ENCODE measurements around the gene SHROOM2. TPM values are rescaled to one million over a fixed set of nuclear protein-coding genes. Genes with fewer than 3 reads are reported as not detected.

The SHROOM2 gene
- total RNA-seq, 1 experiment from 2014 or later: 13.9 TPM

- H3K79me2 ChIP-seq (ENCODE audit: insufficient read depth, low read length): 0 out of 2 replicates have a peak, but pooled peaks cover 2% of the 10 kb centered on the region
- H3K4me1 ChIP-seq (ENCODE audit: insufficient read depth, low read length): peaks cover 11% of the 10 kb centered on the region; the same call in 1 of the 2 replicates
- Mint-ChIP-seq H3K27ac (peak overlapping the region in 2 of 3 experiments; percentile 67 to 73; a peak in 2 of 7 replicates), H3K36me3 (ENCODE audit: insufficient read depth in 1 of 3, low read depth in 3 of 3) (peaks cover 13 to 20% (median 16%) of the 10 kb centered on the region in 3 experiments), H3K27me3 (ENCODE audit: low read depth) (peaks cover 1% of the 10 kb centered on the region; the same call in 1 of the 2 replicates), H3K4me3 (no peak overlapping the region), H3K9me3 (peaks cover 18 to 47% of the 10 kb centered on the region in 2 experiments), H3K4me1 (peaks cover 7 to 26% of the 10 kb centered on the region in 2 experiments)
- no peaks in the 10 kb centered on the region for H3K79me1 ChIP-seq (ENCODE audit: insufficient read depth, low read depth, low read length, poor library complexity, severe bottlenecking)
- no peak overlapping the region for H4K91ac ChIP-seq (ENCODE audit: insufficient read length, low read depth, low read length)
- no peak overlapping the region for H3K14ac ChIP-seq (ENCODE audit: insufficient read depth, low read length)
- no peak overlapping the region for H2BK20ac ChIP-seq (ENCODE audit: low read depth, low read length, poor library complexity, severe bottlenecking)
- no peak overlapping the region for H2BK15ac ChIP-seq (ENCODE audit: low read depth, low read length)
- no peak overlapping the region for H2BK120ac ChIP-seq (ENCODE audit: low read depth, low read length, poor library complexity, severe bottlenecking)
- no peak overlapping the region for H4K8ac ChIP-seq (replicated peaks; ENCODE audit: insufficient read length, low read depth, low read length)
- H3K23ac ChIP-seq (ENCODE audit: insufficient read length, low read depth, low read length): no peak overlapping the region
- no peak overlapping the region for H2BK12ac ChIP-seq (ENCODE audit: insufficient read length, low read depth, low read length)
- no peak overlapping the region for H3T11ph ChIP-seq (ENCODE audit: low read length)
- H2AFZ ChIP-seq (ENCODE audit: low read length): no peak overlapping the region
- H3K4ac ChIP-seq (ENCODE audit: low read depth, low read length): no peak overlapping the region
- no peak overlapping the region for H2BK5ac ChIP-seq (ENCODE audit: insufficient read length, low read length)
- H3K4me2 ChIP-seq (ENCODE audit: insufficient read depth, insufficient read length, low read length): no peak overlapping the region
- no peak overlapping the region for H3K56ac ChIP-seq (ENCODE audit: insufficient read length, low read depth, low read length)
- no CpG with 5 or more reads among the region's 8 CpGs for WGBS (ENCODE audit: extremely low coverage, insufficient read length, low lambda C conversion rate)
- H3K18ac ChIP-seq (ENCODE audit: insufficient read length, low read depth, low read length): no peak overlapping the region
- no peaks in the 10 kb centered on the region for H3K27me3 ChIP-seq (ENCODE audit: insufficient read depth, low read length)
- H4K20me1 ChIP-seq (ENCODE audit: control insufficient read depth, insufficient read depth, insufficient read length): no peaks in the 10 kb centered on the region
- no peak overlapping the region for H3K27ac ChIP-seq (ENCODE audit: insufficient read length, low read depth, low read length)
- no peak for DNase-seq
- H3K9me3 ChIP-seq (ENCODE audit: control insufficient read depth, low read depth, low read length): no peaks in the 10 kb centered on the region
- no peak overlapping the region for H4K5ac ChIP-seq (ENCODE audit: insufficient read length, low read depth, low read length)
- H3K9ac ChIP-seq (ENCODE audit: extremely low read depth, insufficient read length, low read length): no peak overlapping the region
- no peaks in the 10 kb centered on the region for H3K23me2 ChIP-seq (ENCODE audit: insufficient read length, low read depth, low read length, poor library complexity, severe bottlenecking)
- no peak overlapping the region for H2AK5ac ChIP-seq (ENCODE audit: insufficient read length, low read length)
- TF ChIP-seq CTCF (conservative IDR thresholded peaks at IDR 0.05): no peak
These were observed 121.6 kb downstream of the SHROOM2 start for GRCh38 chrX:9907645-9908387.
